Astrocyte (in vitro differentiated cells and primary cell): ENCODE results near the gene CD70.

Source experiments
- EZH2 ChIP-seq: IDR thresholded peaks from 2 replicates; pipeline ENCODE4 v1.6.1; 2012; ENCODE audit warnings: mild to moderate bottlenecking, low read length, inconsistent platforms; ENCODE audit not compliant: insufficient read depth
- TF ChIP-seq, protein P1 (sequence below): IDR thresholded peaks from 2 replicates; pipeline ENCODE4 v1.5.1; 2011; ENCODE audit warnings: low read depth, mild to moderate bottlenecking, inconsistent platforms, low read length, moderate library complexity; ENCODE audit not compliant: insufficient read depth

DNA sequence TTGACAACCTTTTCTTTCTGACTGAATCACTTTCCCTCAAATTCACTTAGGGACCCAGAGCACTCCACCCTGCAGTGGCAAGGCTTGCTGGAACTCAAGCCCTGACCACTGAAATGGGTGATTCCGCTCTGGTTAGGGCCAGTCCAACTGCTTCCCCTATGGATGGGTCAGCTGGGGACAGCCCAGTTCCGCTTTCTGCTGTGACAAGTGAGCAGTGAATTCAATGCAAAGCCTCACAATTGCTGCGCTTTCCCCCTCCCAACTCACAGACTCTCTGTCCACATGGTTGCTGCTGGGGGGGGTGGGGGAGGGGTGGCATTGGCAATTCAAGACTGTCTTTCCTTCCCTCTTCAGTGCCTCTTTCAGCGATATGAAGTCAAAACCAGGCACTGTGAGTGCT, 18.7 kb downstream of the CD70 start:
- TF ChIP-seq, protein P1, sequence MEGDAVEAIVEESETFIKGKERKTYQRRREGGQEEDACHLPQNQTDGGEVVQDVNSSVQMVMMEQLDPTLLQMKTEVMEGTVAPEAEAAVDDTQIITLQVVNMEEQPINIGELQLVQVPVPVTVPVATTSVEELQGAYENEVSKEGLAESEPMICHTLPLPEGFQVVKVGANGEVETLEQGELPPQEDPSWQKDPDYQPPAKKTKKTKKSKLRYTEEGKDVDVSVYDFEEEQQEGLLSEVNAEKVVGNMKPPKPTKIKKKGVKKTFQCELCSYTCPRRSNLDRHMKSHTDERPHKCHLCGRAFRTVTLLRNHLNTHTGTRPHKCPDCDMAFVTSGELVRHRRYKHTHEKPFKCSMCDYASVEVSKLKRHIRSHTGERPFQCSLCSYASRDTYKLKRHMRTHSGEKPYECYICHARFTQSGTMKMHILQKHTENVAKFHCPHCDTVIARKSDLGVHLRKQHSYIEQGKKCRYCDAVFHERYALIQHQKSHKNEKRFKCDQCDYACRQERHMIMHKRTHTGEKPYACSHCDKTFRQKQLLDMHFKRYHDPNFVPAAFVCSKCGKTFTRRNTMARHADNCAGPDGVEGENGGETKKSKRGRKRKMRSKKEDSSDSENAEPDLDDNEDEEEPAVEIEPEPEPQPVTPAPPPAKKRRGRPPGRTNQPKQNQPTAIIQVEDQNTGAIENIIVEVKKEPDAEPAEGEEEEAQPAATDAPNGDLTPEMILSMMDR, result no peak
- no peak for TF ChIP-seq EZH2
